Activated CD4-positive, alpha-beta T cell treated with anti-CD3 and anti-CD28 coated beads for 36 hours (primary cell): ENCODE measurements around the gene ADAT3. TPM values are rescaled to one million over a fixed set of nuclear protein-coding genes. Genes with fewer than 3 reads are reported as not detected.
A peak's percentile ranks its signal among the peaks of the same experiment; 100 is the strongest.
"Not testable (repeated sequence)": the region's sequence is repeated elsewhere in the genome, so short reads cannot be mapped to it uniquely, and the experiment has no call there.

ENCODE experiments used
- ATAC-seq: fragments of 200-7000 bp; cut with Tn5 transposase; one replicate; pipeline ENCODE4 v1.10.0; 2021; ENCODE audit warnings: mild to moderate bottlenecking, moderate library complexity
- CTCF ChIA-PET: fragments of 350-600 bp; sonication (Branson Sonifier 250); formaldehyde crosslinking; loops from one replicate; lab custom pipeline; 2021; ENCODE audit warnings: antibody characterized with exemption; lab: Charles Lee
- POLR2A ChIA-PET: fragments of 350-600 bp; sonication (Branson Sonifier 250); formaldehyde crosslinking; loops from one replicate; lab custom pipeline; 2021; ENCODE audit warnings: antibody characterized with exemption, inconsistent platforms; lab: Charles Lee
- DNase-seq: peaks from one replicate; pipeline ENCODE4 v3.0.0-alpha.2; 2020
- H3K27ac Mint-ChIP-seq: one replicate; pipeline ENCODE4 v1.8.0; 2021; ENCODE audit warnings: mixed read lengths
- H3K27me3 Mint-ChIP-seq: one replicate; pipeline ENCODE4 v1.8.0; 2021; ENCODE audit warnings: mixed read lengths
- H3K36me3 Mint-ChIP-seq: one replicate; pipeline ENCODE4 v1.8.0; 2021; ENCODE audit warnings: low read depth, mixed read lengths
- H3K4me1 Mint-ChIP-seq: one replicate; pipeline ENCODE4 v1.8.0; 2021; ENCODE audit warnings: mixed read lengths
- H3K4me3 Mint-ChIP-seq: one replicate; pipeline ENCODE4 v1.8.0; 2021; ENCODE audit warnings: mild to moderate bottlenecking, moderate library complexity, mixed read lengths
- H3K9me3 Mint-ChIP-seq: one replicate; pipeline ENCODE4 v1.8.0; 2021; ENCODE audit warnings: low read depth, mixed read lengths
- intact Hi-C, 2 experiments: fragments of 100-400 bp; cut with DNase I in 1 of 2; cut with micrococcal nuclease in 1 of 2; formaldehyde crosslinking; loops; one replicate each; pipeline versions ENCODE4 v1.14.2 to v1.15.1; 2022 to 2024; cut with DNase I, micrococcal nuclease
- total RNA-seq, 2 experiments: library from RNA; stranded (reverse); gene quantifications; one replicate each; pipeline ENCODE4 v1.2.3, GENCODE V29; 2021

Gene ADAT3
- total RNA-seq, 2 experiments from 2014 or later: 5.6 to 6.1 TPM

DNA sequence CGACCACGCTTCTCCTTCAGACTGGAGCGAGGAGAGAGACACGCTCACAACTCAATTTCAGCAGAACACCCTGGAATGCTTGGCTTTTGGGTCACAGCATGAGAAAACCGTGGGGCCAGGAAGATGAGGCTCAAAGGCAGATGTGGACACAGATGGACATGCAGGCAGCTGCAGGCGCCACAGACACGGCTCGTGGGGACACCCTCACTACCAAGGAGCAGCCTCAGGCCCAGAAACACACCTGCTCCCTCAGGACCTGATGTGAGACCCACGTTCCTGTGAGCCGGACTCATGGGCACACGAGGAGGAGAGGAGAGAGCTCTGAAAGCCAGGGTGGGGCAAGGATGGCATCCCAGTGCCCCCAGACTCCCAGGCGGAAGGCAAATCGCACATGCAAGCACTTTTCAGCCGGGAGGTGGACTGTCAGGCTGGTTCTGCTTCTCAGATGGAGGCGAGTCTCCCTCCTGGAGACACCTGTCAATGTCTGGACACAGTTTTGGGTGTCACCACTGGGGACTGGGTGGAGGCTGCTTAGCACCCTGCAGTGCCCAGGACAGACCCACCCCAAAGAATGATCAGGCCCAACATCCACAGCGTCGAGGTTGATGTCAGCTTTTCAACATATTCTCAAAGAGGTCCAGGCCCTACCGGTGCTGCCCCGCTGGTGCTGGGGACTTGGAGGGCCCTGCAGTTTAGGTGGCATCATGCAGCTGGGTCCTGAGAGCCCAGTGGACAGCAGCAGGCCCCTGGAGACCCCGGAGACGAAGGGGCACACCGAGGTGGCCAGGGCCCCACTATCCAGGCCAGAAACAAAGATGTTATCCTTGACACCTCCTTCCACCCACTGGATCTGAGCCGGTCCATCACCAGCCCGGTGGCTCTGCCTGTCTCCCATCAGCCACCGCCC, 22.2 kb upstream of the ADAT3 start:
- peak overlapping the region; percentile 98 for H3K27ac Mint-ChIP-seq
- peaks cover 31% of the 10 kb centered on the region for H3K4me1 Mint-ChIP-seq
- ChIA-PET POLR2A (no interaction called here), CTCF (interaction anchor here (0.5 to 0.7 kb wide), 3 partner anchors 59 to 201 kb away, joined by 3 to 4 read pairs (median 4); no protein-coding TSS in a partner anchor)
- H3K9me3 Mint-ChIP-seq: no peaks in the 10 kb centered on the region
- H3K4me3 Mint-ChIP-seq: peak overlapping the region; percentile 97
- ATAC-seq (no peak), DNase-seq (no peak)
- H3K36me3 Mint-ChIP-seq: peaks cover 18% of the 10 kb centered on the region
- H3K27me3 Mint-ChIP-seq: no peaks in the 10 kb centered on the region
- intact Hi-C loops: loop anchor here in 1 of 2 experiments (5.0 kb wide), 1 partner anchor 269 kb away; the partner anchor contains the start of gene AP3D1

DNA sequence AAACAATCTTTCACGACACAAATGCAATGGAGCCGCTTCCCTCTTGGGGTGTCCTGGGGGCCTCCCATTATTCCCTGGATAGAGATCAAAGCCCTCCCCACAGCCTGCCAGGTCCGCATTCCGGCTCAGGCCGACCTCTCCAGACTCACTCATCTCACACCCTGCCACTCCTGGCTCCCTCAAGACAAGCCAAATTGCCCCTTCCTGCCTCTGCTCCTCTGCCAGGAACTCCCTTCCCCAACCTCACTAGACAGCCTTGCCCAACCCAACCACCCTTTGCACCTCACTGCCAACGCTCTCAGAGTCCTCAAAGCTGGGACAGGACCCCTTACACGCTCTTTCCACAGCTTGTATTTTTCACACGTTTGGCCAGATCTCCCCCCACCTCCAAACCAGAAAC, 21.4 kb upstream of the ADAT3 start:
- ChIA-PET POLR2A (interaction anchor here (1.8 kb wide), 1 partner anchor 7 kb away, joined by 4 read pairs; no protein-coding TSS in a partner anchor), CTCF (interaction anchor here (0.7 to 1.6 kb wide), 2 partner anchors 8 to 60 kb away, joined by 4 read pairs; no protein-coding TSS in a partner anchor)
- ATAC-seq (peak; percentile 12), DNase-seq (peak; percentile 37)
- H3K27me3 Mint-ChIP-seq: no peaks in the 10 kb centered on the region
- peaks cover 15% of the 10 kb centered on the region for H3K36me3 Mint-ChIP-seq
- no peaks in the 10 kb centered on the region for H3K9me3 Mint-ChIP-seq
- peak overlapping the region; percentile 97 for H3K4me3 Mint-ChIP-seq
- intact Hi-C loops: loop anchor here in 1 of 2 experiments (5.0 kb wide), 1 partner anchor 269 kb away; the partner anchor contains the start of gene AP3D1
- peak overlapping the region; percentile 98 for H3K27ac Mint-ChIP-seq
- H3K4me1 Mint-ChIP-seq: peaks cover 31% of the 10 kb centered on the region

GRCh38 chr19:1884291-1884718, 20.9 kb upstream of the ADAT3 start:
- Mint-ChIP-seq H3K27me3 (no peaks in the 10 kb centered on the region), H3K27ac (peak overlapping the region; percentile 98), H3K9me3 (no peaks in the 10 kb centered on the region), H3K4me3 (peak overlapping the region; percentile 97), H3K4me1 (peaks cover 31% of the 10 kb centered on the region), H3K36me3 (peaks cover 15% of the 10 kb centered on the region)
- DNase-seq (no peak), ATAC-seq (peak; percentile 15)
- ChIA-PET POLR2A (interaction anchor here (1.8 kb wide), 1 partner anchor 8 kb away, joined by 4 read pairs; no protein-coding TSS in a partner anchor), CTCF (interaction anchor here (1.6 kb wide), 1 partner anchor 8 kb away, joined by 4 read pairs; no protein-coding TSS in a partner anchor)
- intact Hi-C loops: loop anchor here in 1 of 2 experiments (5.0 kb wide), 1 partner anchor 268 kb away; the partner anchor contains the start of gene AP3D1

GRCh38 chr19:1884719-1885334, 20.4 kb upstream of the ADAT3 start:
- POLR2A ChIA-PET: interaction anchor here (0.6 to 1.8 kb wide), 2 partner anchors 8 to 616 kb away, joined by 3 to 4 read pairs; no protein-coding TSS in a partner anchor
- DNase-seq (peak; percentile 32), ATAC-seq (peak; percentile 1)
- no peaks in the 10 kb centered on the region for H3K9me3 Mint-ChIP-seq
- intact Hi-C loops: loop anchor here (1.0 to 5.0 kb wide), 5 partner anchors 9 to 267 kb away; partner anchors contain the start of genes ADAT3 (in 2 of the 2), SCAMP4 (in 2 of the 2) and AP3D1 (in 1 of the 2)
- H3K4me3 Mint-ChIP-seq: peak overlapping the region; percentile 97
- H3K36me3 Mint-ChIP-seq: peaks cover 15% of the 10 kb centered on the region
- peak overlapping the region; percentile 98 for H3K27ac Mint-ChIP-seq
- CTCF ChIA-PET: interaction anchor here (0.6 to 1.6 kb wide), 4 partner anchors 9 to 97 kb away, joined by 3 to 4 read pairs (median 4); no protein-coding TSS in a partner anchor
- no peaks in the 10 kb centered on the region for H3K27me3 Mint-ChIP-seq
- H3K4me1 Mint-ChIP-seq: peaks cover 31% of the 10 kb centered on the region

GRCh38 chr19:1885398-1886119, 19.6 kb upstream of the ADAT3 start, which contains the start of gene ABHD17A:
ABHD17A (minus strand) TSS chr19:1885496; CDS start chr19:1881566, 3,930 bp downstream.
- CTCF ChIA-PET: interaction anchor here (0.6 to 1.6 kb wide), 4 partner anchors 9 to 98 kb away, joined by 3 to 4 read pairs (median 4); no protein-coding TSS in a partner anchor

DNA sequence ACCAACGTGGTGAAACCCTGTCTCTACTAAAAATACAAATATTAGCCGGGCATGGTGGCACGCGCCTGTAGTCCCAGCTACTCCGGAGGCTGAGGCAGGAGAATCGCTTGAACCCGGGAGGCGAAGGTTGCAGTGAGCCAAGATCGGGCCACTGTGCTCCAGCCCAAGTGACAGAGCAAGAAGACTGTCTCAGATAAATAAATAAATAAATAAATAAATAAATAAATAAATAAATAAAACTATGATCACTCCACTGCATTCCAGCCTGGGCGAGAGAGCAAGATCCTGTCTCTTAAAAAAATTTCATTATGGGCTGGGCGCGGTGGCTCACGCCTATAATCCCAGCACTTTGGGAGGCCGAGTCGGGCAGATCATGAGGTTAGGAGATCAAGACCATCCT, 18.8 kb upstream of the ADAT3 start:
- H3K27me3 Mint-ChIP-seq, ATAC-seq, intact Hi-C loops, DNase-seq, H3K27ac Mint-ChIP-seq, H3K9me3 Mint-ChIP-seq, H3K4me3 Mint-ChIP-seq: not testable (repeated sequence)
- CTCF ChIA-PET: interaction anchor here (1.3 kb wide), 1 partner anchor 10 kb away, joined by 4 read pairs; no protein-coding TSS in a partner anchor
- POLR2A ChIA-PET: interaction anchor here (0.6 kb wide), 1 partner anchor 190 kb away, joined by 5 read pairs; no protein-coding TSS in a partner anchor
- H3K4me1 Mint-ChIP-seq: peaks cover 28% of the 10 kb centered on the region
- peaks cover 15% of the 10 kb centered on the region for H3K36me3 Mint-ChIP-seq

More at GRCh38 chr19:1885398-1886119, 19.6 kb upstream of the ADAT3 start, which contains the start of gene ABHD17A:
- peak within 1 kb of the TSS; percentile 98 for H3K27ac Mint-ChIP-seq
- intact Hi-C loops: loop anchor here (1.0 kb wide), 4 partner anchors 9 to 21 kb away; partner anchors contain the start of genes ADAT3 (in 2 of the 2) and SCAMP4 (in 2 of the 2)
- peak within 1 kb of the TSS; percentile 97 for H3K4me3 Mint-ChIP-seq
- H3K4me1 Mint-ChIP-seq: peaks cover 29% of the 10 kb centered on the region
- peak; percentile 98 for DNase-seq
- H3K9me3 Mint-ChIP-seq, H3K27me3 Mint-ChIP-seq: not testable (repeated sequence)
- POLR2A ChIA-PET: interaction anchor here (0.6 to 1.8 kb wide), 3 partner anchors 9 to 617 kb away, joined by 3 to 5 read pairs (median 4); no protein-coding TSS in a partner anchor
- peak; percentile 80 for ATAC-seq
- H3K36me3 Mint-ChIP-seq: peaks cover 15% of the 10 kb centered on the region

DNA sequence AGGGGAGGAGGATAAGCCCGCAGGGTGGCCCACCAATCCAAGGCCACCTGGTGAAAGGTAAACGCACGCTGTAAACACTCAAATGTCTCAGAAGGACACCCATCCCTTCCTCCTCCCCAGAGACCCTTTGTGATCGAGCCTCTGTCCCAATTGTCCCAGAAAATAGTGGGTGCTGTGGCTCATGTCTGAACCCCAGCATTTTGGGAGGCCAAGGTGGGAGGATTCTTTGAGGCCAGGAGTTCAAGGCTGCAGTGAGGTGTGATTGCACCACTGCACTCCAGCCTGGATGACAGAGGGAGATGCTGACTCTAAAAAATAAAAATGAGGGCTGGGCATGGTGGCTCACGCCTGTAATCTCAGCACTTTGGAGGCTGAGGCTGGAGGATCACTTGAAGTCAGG, 16.8 kb upstream of the ADAT3 start:
- Mint-ChIP-seq H3K36me3 (peaks cover 9% of the 10 kb centered on the region), H3K4me1 (peaks cover 13% of the 10 kb centered on the region), H3K4me3 (no peak overlapping the region), H3K27ac (no peak overlapping the region), H3K9me3 (no peaks in the 10 kb centered on the region), H3K27me3 (no peaks in the 10 kb centered on the region)
- intact Hi-C loops: no loop called here
- ChIA-PET CTCF (no interaction called here), POLR2A (no interaction called here)
- no peak for ATAC-seq
- DNase-seq: no peak

GRCh38 chr19:1889907-1890306, 15.3 kb upstream of the ADAT3 start:
- intact Hi-C loops: no loop called here
- ATAC-seq: no peak

DNA sequence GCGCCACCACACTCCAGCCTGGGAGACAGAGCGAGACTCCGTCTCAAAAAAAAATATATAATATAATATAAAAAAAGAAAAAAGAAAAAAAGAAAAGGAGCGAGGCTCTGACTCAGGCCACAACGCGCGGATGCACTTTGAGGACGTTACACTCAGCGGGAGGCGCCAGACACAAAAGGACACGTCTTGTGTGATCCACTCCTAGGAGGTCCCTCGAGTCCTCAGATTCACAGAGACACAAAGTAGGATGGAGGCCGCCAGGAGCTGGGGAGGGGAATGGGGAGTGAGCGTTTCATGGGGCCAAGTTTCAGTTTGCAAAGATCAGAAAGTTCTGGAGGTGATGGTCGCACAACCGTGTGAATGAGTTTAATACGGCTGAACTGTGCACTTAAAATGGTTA, 11.4 kb upstream of the ADAT3 start:
- intact Hi-C loops: no loop called here
- CTCF ChIA-PET: no interaction called here
- H3K27me3 Mint-ChIP-seq: no peaks in the 10 kb centered on the region
- no peak overlapping the region for H3K4me3 Mint-ChIP-seq
- H3K36me3 Mint-ChIP-seq: no peaks in the 10 kb centered on the region
- no peaks in the 10 kb centered on the region for H3K9me3 Mint-ChIP-seq
- POLR2A ChIA-PET: no interaction called here
- DNase-seq (no peak), ATAC-seq (no peak)
- H3K4me1 Mint-ChIP-seq: peaks cover 32% of the 10 kb centered on the region
- no peak overlapping the region for H3K27ac Mint-ChIP-seq

More at GRCh38 chr19:1889907-1890306, 15.3 kb upstream of the ADAT3 start:
- H3K27me3 Mint-ChIP-seq: no peaks in the 10 kb centered on the region
- peaks cover 8% of the 10 kb centered on the region for H3K4me1 Mint-ChIP-seq
- CTCF ChIA-PET: interaction anchor here (0.5 to 1.0 kb wide), 2 partner anchors 13 to 52 kb away, joined by 3 to 5 read pairs; no protein-coding TSS in a partner anchor
- H3K36me3 Mint-ChIP-seq: no peaks in the 10 kb centered on the region
- H3K4me3 Mint-ChIP-seq: no peak overlapping the region
- DNase-seq: no peak
- POLR2A ChIA-PET: no interaction called here
- peak overlapping the region; percentile 22 for H3K27ac Mint-ChIP-seq
- no peaks in the 10 kb centered on the region for H3K9me3 Mint-ChIP-seq

DNA sequence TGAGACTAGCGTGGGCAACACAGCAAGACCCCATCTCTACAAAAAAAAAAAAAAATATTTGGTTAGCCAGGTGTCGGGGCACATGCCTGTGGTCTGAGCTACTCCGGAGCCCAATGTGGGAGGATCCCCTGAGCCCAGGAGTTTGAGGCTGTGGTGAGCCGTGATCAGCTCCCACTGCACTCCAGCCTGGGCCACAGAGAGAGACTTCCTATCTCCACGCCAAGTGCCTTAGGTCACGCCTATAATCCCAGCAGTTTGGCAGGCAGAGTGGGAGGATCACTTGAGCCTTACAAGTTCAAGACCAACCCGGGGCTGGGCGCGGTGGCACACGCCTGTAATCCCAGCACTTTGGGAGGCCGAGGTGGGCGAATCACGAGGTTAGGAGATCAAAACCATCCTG, 8.7 kb upstream of the ADAT3 start:
- DNase-seq (no peak), ATAC-seq (no peak)
- Mint-ChIP-seq H3K9me3 (no peaks in the 10 kb centered on the region), H3K27me3 (no peaks in the 10 kb centered on the region), H3K4me3 (peak overlapping the region; percentile 77), H3K36me3 (no peaks in the 10 kb centered on the region), H3K4me1 (peaks cover 32% of the 10 kb centered on the region), H3K27ac (peak overlapping the region; percentile 95)
- CTCF ChIA-PET: interaction anchor here (0.7 to 1.8 kb wide), 4 partner anchors 11 to 59 kb away, joined by 3 to 5 read pairs (median 4); partner anchors contain the start of gene ABHD17A
- POLR2A ChIA-PET: interaction anchor here (0.6 to 1.6 kb wide), 3 partner anchors 20 to 582 kb away, joined by 3 to 8 read pairs (median 5); no protein-coding TSS in a partner anchor
- intact Hi-C loops: no loop called here
